Measurements from ENCODE around the gene SCRN2. TPM values are rescaled to one million over a fixed set of nuclear protein-coding genes. Genes with fewer than 3 reads are reported as not detected.

The SCRN2 gene
- 32.2 and 52.6 TPM in 2 replicates for total RNA-seq

DNA sequence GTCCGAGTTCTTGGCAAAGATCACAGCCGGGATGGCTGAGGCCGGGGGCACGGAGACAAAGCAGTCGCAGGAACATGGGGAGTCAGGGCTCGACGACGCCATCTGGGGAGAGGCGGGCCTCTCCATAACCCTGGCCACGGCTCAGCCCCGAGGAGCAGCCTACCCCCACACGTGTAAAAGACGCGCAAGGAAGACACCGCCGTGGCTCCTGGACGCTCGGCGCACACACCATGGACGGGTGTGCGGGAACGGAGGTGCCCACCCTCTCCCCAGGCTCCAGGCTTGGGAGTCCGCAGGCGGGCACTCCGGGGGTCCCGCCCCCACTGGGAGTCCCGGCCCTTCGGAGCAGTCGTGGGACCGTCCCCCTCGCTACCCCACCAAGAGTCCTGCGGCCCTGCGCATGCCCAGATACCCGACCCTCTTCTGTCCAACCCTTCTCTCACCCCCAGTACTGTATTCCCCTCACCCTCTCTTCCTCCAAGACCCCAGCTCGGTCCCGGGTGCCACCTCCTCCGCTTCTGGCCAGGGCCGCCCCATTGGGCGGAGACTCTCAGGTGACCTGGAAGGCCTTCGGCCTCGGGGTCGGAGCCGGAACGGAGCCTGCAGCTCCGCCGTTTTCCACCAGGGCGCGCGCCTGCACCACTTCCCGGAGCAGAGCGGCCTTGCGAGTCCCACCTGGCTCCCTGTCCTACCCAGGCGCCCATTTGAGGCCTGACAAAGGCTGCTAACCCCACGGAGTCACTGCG is at the start of gene SCRN2:
Gene SCRN2, minus strand, starts transcription at position 532 of the 746 bp plus-strand sequence. Its CDS starts 430 bp downstream, at position 102.

DNA sequence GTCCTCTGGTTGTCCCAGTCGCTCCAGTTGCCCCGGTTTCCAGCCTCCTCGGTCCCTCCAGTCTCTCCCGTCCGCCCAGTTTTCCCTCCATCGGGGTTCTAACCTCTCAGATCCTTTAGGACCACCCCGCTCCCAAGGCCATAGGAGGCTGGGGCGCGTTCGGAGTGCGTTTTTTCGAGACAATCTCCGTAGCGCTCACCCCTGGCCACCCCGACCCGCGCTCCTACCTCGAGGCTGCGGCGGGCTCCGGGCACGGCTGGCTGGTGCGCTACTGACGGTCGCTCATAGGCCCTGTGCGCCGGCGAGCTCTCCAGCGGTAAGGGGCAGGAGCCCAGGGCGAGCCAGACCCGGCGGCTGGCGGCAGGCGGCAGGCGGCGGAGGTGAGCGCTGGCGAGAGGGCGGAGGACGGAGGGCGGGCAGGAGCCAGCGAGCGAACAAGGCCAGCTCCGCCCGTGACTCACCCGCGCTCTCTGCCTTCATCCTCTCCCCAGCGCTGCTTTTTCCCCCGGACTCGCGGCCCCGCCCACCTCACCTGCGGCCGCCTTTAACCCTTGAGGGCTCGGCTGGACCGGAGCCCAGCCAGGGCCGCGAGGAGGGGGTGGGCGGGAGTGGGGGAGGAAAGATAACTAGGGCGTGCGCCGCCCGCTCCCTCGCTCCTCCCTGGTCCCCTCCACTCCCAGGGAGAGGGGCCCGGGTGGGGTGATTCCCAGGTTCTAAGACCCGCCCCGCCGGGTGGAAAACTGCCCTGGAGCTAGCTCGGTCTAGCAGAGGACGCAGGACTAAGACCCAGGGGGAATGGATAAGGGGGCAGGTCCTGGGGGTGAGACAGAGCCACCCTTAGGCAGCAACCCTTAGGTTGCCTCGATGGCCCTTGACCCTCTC is 9.9 kb upstream of the SCRN2 start, which contains the start of gene SP6:
Gene SP6, minus strand, starts transcription at position 472 of the 882 bp plus-strand sequence. CDS start 2,734 bp downstream, outside the sequence.

DNA sequence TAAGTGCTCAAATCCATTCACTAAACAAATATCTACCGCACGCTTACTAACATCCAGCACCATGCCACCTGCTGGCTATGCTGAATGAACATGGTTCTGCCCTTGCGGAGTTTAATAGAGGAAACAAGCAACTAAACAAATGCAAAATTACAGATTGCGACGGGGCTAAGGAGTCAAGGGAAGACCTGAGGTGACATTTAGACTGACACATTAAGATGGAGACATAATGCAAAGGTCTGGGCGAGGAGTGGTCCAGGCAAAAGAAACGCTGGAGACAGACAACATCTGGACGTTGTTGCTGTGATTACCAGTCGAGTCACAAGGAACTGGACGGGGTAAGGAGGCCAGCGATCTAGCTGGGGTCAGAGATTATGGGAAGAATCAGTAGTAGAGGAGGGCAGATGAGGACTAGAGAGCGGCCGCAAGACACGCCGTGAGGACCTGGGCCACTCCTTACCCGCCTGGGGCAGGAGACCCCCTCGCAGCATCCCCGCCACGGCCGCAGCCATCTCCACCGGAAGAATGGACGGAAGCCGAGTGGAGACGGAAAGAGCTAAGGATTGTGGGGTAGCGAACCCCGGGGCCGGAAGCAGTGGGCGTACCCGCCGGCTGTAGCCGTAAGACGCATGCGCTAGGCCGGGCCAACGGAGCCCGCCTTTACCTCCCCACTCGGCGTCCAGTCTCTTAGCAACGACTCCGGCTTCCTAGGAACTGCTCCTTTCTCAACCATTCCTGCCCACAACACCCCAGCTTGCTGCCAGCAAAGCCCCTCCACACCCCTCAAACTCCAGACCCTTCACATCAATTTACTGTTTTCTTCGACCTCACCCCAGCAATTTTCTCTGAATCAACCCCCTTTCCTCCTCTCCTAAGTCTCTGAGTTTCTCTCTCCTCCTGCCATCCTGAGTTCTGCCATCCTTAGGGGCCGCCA is 9.8 kb downstream of the SCRN2 start, which contains the start of the genes LRRC46 and MRPL10:
Gene LRRC46, plus strand, starts transcription at position 668 of the 931 bp plus-strand sequence. CDS start 320 bp downstream, outside the sequence.
Gene MRPL10, minus strand, starts transcription at position 539 of the 931 bp plus-strand sequence. Its CDS starts 30 bp downstream, at position 509.

DNA sequence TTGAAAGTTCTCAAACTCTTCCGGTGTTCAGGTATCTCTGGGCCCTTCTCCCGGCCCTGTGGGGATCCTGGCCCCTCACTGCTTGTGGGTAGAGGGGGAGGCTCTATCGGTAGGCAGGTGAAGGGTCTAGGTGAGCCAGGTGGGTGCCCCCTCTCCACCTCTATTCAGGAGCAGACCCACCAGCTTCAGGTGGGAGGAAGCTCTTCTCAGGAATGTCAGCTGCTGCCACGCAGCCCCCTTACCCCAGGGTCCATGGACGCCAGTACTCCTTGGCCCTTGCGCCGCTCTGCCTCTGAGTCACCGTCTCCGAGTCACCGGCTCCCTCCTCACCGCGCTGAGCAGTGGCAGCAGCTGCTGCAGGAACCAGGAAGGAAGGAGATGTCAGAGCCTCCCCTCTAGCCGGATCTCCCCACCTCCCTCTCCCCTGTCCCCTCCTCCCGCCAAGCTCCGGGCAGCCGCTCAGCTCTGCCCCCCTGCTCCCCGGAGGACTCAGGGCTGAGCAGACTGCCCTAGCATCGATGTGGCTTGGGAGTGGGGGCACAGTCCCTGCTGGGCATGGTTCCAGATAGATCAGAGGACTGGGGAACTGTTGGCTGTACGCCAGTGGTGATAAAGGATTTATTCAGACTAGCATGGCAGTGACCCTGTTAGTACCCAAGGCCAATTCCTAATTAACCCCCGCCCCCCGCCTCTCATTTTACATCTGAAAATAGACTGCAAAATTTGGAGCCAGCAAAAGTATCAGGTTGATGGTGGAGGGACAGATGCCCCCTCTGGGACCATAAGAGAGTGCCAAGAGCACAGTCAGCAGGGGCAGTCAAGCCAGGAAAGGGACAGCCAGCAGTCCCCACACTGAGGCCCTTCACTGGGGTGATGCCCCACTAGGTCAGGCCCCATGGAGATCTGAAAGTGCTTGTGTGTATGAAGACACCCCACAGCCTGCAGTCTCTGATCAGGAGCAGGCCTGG is 19.4 kb downstream of the SCRN2 start, which contains the start of gene OSBPL7:
Gene OSBPL7, minus strand, starts transcription at position 371 of the 968 bp plus-strand sequence. CDS start 1,516 bp downstream, outside the sequence.

Other genes with a start within 250 kb of the SCRN2 start
- 369 and 570 TPM in 2 replicates for gene KPNB1, start 191.4 kb downstream of the SCRN2 start, total RNA-seq
- gene TBKBP1, start 147.1 kb downstream of the SCRN2 start, total RNA-seq, result 6.2 and 9.6 TPM in 2 replicates
- not detected in 2 replicates for gene TBX21, start 108.0 kb downstream of the SCRN2 start, total RNA-seq
- 9.5 and 14.5 TPM in 2 replicates for gene OSBPL7, start 19.5 kb downstream of the SCRN2 start, total RNA-seq
- 10.4 and 19.5 TPM in 2 replicates for gene MRPL10, start 9.7 kb downstream of the SCRN2 start, total RNA-seq
- gene LRRC46, start 9.6 kb downstream of the SCRN2 start, total RNA-seq, result 0.09 TPM in 1 of 2 replicates, not detected in the other
- 0.09 and 0.30 TPM in 2 replicates for gene SP6, start 9.9 kb upstream of the SCRN2 start, total RNA-seq
- gene SP2, start 55.0 kb upstream of the SCRN2 start, total RNA-seq, result 0.89 and 1.4 TPM in 2 replicates
- gene PNPO, start 100.3 kb upstream of the SCRN2 start, total RNA-seq, result 35.0 and 39.2 TPM in 2 replicates
- not detected in 2 replicates for gene PRR15L, start 116.6 kb upstream of the SCRN2 start, total RNA-seq
- 71.8 and 86.1 TPM in 2 replicates for gene CDK5RAP3, start 129.8 kb upstream of the SCRN2 start, total RNA-seq
- gene COPZ2, start 196.5 kb upstream of the SCRN2 start, total RNA-seq, result 33.1 and 95.3 TPM in 2 replicates
- 233 and 532 TPM in 2 replicates for gene NFE2L1, start 207.1 kb upstream of the SCRN2 start, total RNA-seq